H9 (cell line): ENCODE results near the gene PIEZO2. TPM values are rescaled to one million over a fixed set of nuclear protein-coding genes. Genes with fewer than 3 reads are reported as not detected.

Experiments used
- DNase-seq: peaks from one replicate; pipeline ENCODE4 v3.0.0-alpha.2; 2017
- H2AFZ ChIP-seq: one replicate; pipeline ENCODE4 v1.6.1; 2013; ENCODE audit warnings: mild to moderate bottlenecking, low read length, control low read depth, moderate library complexity
- H2AK5ac ChIP-seq: 2 replicates; pipeline ENCODE4 v1.6.1; 2013; ENCODE audit warnings: low read length, control low read depth, mixed read lengths; ENCODE audit not compliant: insufficient read length
- H2BK120ac ChIP-seq: one replicate; pipeline ENCODE4 v1.6.1; 2013; ENCODE audit warnings: low read depth, mild to moderate bottlenecking, low read length, control low read depth, inconsistent platforms; ENCODE audit not compliant: poor library complexity, severe bottlenecking
- H2BK12ac ChIP-seq: 2 replicates; pipeline ENCODE4 v1.6.1; 2013; ENCODE audit warnings: low read length, control low read depth, mixed read lengths, low read depth; ENCODE audit not compliant: insufficient read length
- H2BK15ac ChIP-seq: 2 replicates; pipeline ENCODE4 v1.6.1; 2013; ENCODE audit warnings: low read depth, low read length, control low read depth
- H2BK20ac ChIP-seq: one replicate; pipeline ENCODE4 v1.6.1; 2013; ENCODE audit warnings: low read depth, mild to moderate bottlenecking, low read length, control low read depth, inconsistent platforms; ENCODE audit not compliant: poor library complexity, severe bottlenecking
- H2BK5ac ChIP-seq: 2 replicates; pipeline ENCODE4 v1.6.1; 2013; ENCODE audit warnings: low read length, control low read depth, mixed read lengths; ENCODE audit not compliant: insufficient read length
- H3K14ac ChIP-seq: 2 replicates; pipeline ENCODE4 v1.6.1; 2013; ENCODE audit warnings: low read length, control low read depth; ENCODE audit not compliant: insufficient read depth
- H3K18ac ChIP-seq: 2 replicates; pipeline ENCODE4 v1.6.1; 2013; ENCODE audit warnings: low read depth, mild to moderate bottlenecking, mixed read lengths, low read length, control low read depth; ENCODE audit not compliant: insufficient read length
- H3K23ac ChIP-seq: 2 replicates; pipeline ENCODE4 v1.6.1; 2013; ENCODE audit warnings: low read length, control low read depth, mixed read lengths, low read depth; ENCODE audit not compliant: insufficient read length
- H3K23me2 ChIP-seq: 2 replicates; pipeline ENCODE4 v1.6.1; 2013; ENCODE audit warnings: low read depth, mild to moderate bottlenecking, mixed read lengths, low read length, control low read depth; ENCODE audit not compliant: insufficient read length, poor library complexity, severe bottlenecking
- H3K27ac ChIP-seq: 2 replicates; pipeline ENCODE4 v1.5.1; 2013; ENCODE audit warnings: low read length, control low read depth, mixed read lengths, low read depth; ENCODE audit not compliant: insufficient read length
- H3K27me3 ChIP-seq: 2 replicates; pipeline ENCODE4 v1.6.1; 2013; ENCODE audit warnings: low read length, control low read depth, inconsistent platforms; ENCODE audit not compliant: insufficient read depth
- H3K4ac ChIP-seq: 2 replicates; pipeline ENCODE4 v1.6.1; 2013; ENCODE audit warnings: low read depth, mild to moderate bottlenecking, control low read depth, inconsistent platforms, low read length, moderate library complexity
- H3K4me1 ChIP-seq: 2 replicates; pipeline ENCODE4 v1.6.1; 2013; ENCODE audit warnings: low read length, control low read depth, inconsistent platforms; ENCODE audit not compliant: insufficient read depth
- H3K4me2 ChIP-seq: 2 replicates; pipeline ENCODE4 v1.6.1; 2013; ENCODE audit warnings: low read length, control low read depth, mixed read lengths; ENCODE audit not compliant: insufficient read length, insufficient read depth
- H3K56ac ChIP-seq: 2 replicates; pipeline ENCODE4 v1.6.1; 2013; ENCODE audit warnings: low read depth, mild to moderate bottlenecking, mixed read lengths, low read length, control low read depth; ENCODE audit not compliant: insufficient read length
- H3K79me1 ChIP-seq: 2 replicates; pipeline ENCODE4 v1.6.1; 2013; ENCODE audit warnings: low read depth, mild to moderate bottlenecking, moderate library complexity, low read length, control low read depth, inconsistent platforms; ENCODE audit not compliant: insufficient read depth, poor library complexity, severe bottlenecking
- H3K79me2 ChIP-seq: 2 replicates; pipeline ENCODE4 v1.6.1; 2013; ENCODE audit warnings: low read length, control low read depth, inconsistent platforms; ENCODE audit not compliant: insufficient read depth
- H3K9ac ChIP-seq: 2 replicates; pipeline ENCODE4 v1.6.1; 2013; ENCODE audit warnings: low read length, control low read depth, mixed read lengths; ENCODE audit not compliant: insufficient read length; ENCODE audit errors: extremely low read depth
- H3K9me3 ChIP-seq: one replicate; pipeline ENCODE4 v1.6.1; 2013; ENCODE audit warnings: low read depth, low read length, inconsistent platforms; ENCODE audit not compliant: control insufficient read depth
- H3T11ph ChIP-seq: one replicate; pipeline ENCODE4 v1.6.1; 2013; ENCODE audit warnings: mild to moderate bottlenecking, low read length, control low read depth, inconsistent platforms
- H4K20me1 ChIP-seq: one replicate; pipeline ENCODE4 v1.6.1; 2013; ENCODE audit not compliant: control insufficient read depth, insufficient read length, insufficient read depth
- H4K5ac ChIP-seq: 2 replicates; pipeline ENCODE4 v1.6.1; 2013; ENCODE audit warnings: low read depth, mild to moderate bottlenecking, mixed read lengths, low read length, control low read depth; ENCODE audit not compliant: insufficient read length
- H4K8ac ChIP-seq: replicated peaks from 2 replicates; pipeline ENCODE4 v1.6.1; 2013; ENCODE audit warnings: low read length, control low read depth, mixed read lengths, low read depth; ENCODE audit not compliant: insufficient read length
- H4K91ac ChIP-seq: 2 replicates; pipeline ENCODE4 v1.6.1; 2013; ENCODE audit warnings: low read depth, mild to moderate bottlenecking, moderate library complexity, mixed read lengths, low read length, control low read depth; ENCODE audit not compliant: insufficient read length
- H3K27ac Mint-ChIP-seq, 3 experiments: 2 replicates in 2 of 3; 3 replicates in 1 of 3; pipeline ENCODE4 v1.8.0; 2020 to 2021; ENCODE audit warnings: mixed read lengths in 3 of 3, mild to moderate bottlenecking in 1 of 3, moderate library complexity in 1 of 3
- H3K27me3 Mint-ChIP-seq: 2 replicates; pipeline ENCODE4 v1.8.0; 2021; ENCODE audit warnings: low read depth, mild to moderate bottlenecking, moderate library complexity, mixed read lengths
- H3K36me3 Mint-ChIP-seq, 3 experiments: 2 replicates in 2 of 3; 3 replicates in 1 of 3; pipeline ENCODE4 v1.8.0; 2020 to 2021; ENCODE audit warnings: low read depth in 3 of 3, mixed read lengths in 3 of 3; ENCODE audit not compliant: insufficient read depth in 1 of 3
- H3K4me1 Mint-ChIP-seq, 2 experiments: 2 replicates each; pipeline ENCODE4 v1.8.0; 2020; ENCODE audit warnings: mixed read lengths in 2 of 2
- H3K4me3 Mint-ChIP-seq, 2 experiments: 2 replicates in 1 of 2; 3 replicates in 1 of 2; pipeline ENCODE4 v1.8.0; 2020 to 2021; ENCODE audit warnings: mild to moderate bottlenecking in 2 of 2, mixed read lengths in 2 of 2, moderate library complexity in 1 of 2
- H3K9me3 Mint-ChIP-seq, 2 experiments: 2 replicates in 1 of 2; 3 replicates in 1 of 2; pipeline ENCODE4 v1.8.0; 2020; ENCODE audit warnings: mild to moderate bottlenecking in 2 of 2, mixed read lengths in 2 of 2, moderate library complexity in 1 of 2
- CTCF ChIP-seq: fragments of 200-600 bp; sonication (generic); conservative IDR thresholded peaks from 3 replicates; pipeline ENCODE4 v1.8.0; 2021; ENCODE audit warnings: antibody characterized with exemption, mild to moderate bottlenecking
- WGBS: extraction: QIAGEN DNeasy Blood & Tissue Kit; methylation state at CpG from one replicate; pipeline ENCODE4 v1.1.7; 2013; ENCODE audit warnings: missing lambda C conversion rate, low lambda C conversion rate, mixed read lengths; ENCODE audit not compliant: insufficient read length; ENCODE audit errors: extremely low coverage; 5-methylcytosine and 5-hydroxymethylcytosine counted together
- total RNA-seq: library from RNA; stranded (reverse); gene quantifications from 2 replicates; pipeline ENCODE4 v1.2.1, GENCODE V29; 2021

Gene PIEZO2
- total RNA-seq, 1 experiment from 2014 or later = 3.9 TPM

- Histone ChIP-seq H4K91ac (no peak overlapping the region), H3K27ac (no peak overlapping the region), H4K20me1 (no peaks in the 10 kb centered on the region), H2AK5ac (no peak overlapping the region), H3K9ac (no peak overlapping the region), H4K8ac (no peak overlapping the region), H3K23ac (no peak overlapping the region), H2BK20ac (no peak overlapping the region), H3K56ac (no peak overlapping the region), H2BK5ac (no peak overlapping the region), H3K4me1 (no peaks in the 10 kb centered on the region), H3K9me3 (no peaks in the 10 kb centered on the region), H3K4ac (no peak overlapping the region), H3K14ac (no peak overlapping the region), H2BK15ac (no peak overlapping the region), H3K4me2 (no peak overlapping the region), H3K23me2 (no peaks in the 10 kb centered on the region), H3K79me2 (no peaks in the 10 kb centered on the region), H3T11ph (no peak overlapping the region), H2BK12ac (no peak overlapping the region), H4K5ac (no peak overlapping the region), H2BK120ac (no peak overlapping the region), H2AFZ (no peak overlapping the region), H3K79me1 (no peaks in the 10 kb centered on the region), H3K18ac (no peak overlapping the region), H3K27me3 (no peaks in the 10 kb centered on the region)
- H3K27me3 Mint-ChIP-seq = no peaks in the 10 kb centered on the region; the same call in 1 of the 2 replicates
- H3K4me3 Mint-ChIP-seq = no peak overlapping the region
- no peaks in the 10 kb centered on the region for H3K9me3 Mint-ChIP-seq
- no CpG with 5 or more reads among the region's 7 CpGs for WGBS
- no peak for DNase-seq
- no peak overlapping the region for H3K27ac Mint-ChIP-seq
- peak; percentile 47 for TF ChIP-seq CTCF
- H3K36me3 Mint-ChIP-seq = no peaks in the 10 kb centered on the region; a peak in 1 of 7 replicates
- H3K4me1 Mint-ChIP-seq = no peaks in the 10 kb centered on the region
Observed at GRCh38 chr18:10682368-10682714, 467.0 kb downstream of the PIEZO2 start.
